Measurements from ENCODE around the gene ZNF584.

The ZNF584 gene

GRCh38 chr19:58407658-58408151, 744 bp upstream of the ZNF584 start:
- peaks cover 4% of the 10 kb centered on the region; the same call in 1 of the 2 replicates for H3K4me1 ChIP-seq (ENCODE audit: control insufficient read depth, insufficient read depth, low read length)
- POLR2A ChIA-PET: interaction anchor here (0.6 to 3.2 kb wide), 26 partner anchors 8 to 224 kb away, joined by 3 to 27 read pairs (median 9); partner anchors contain the start of genes ERVK3-1, RNF225, RPS5 and TRIM28
- H3K4me3 ChIP-seq (ENCODE audit: low read depth, low read length): peak overlapping the region; percentile 98
- no peaks in the 10 kb centered on the region for H3K9me3 ChIP-seq (ENCODE audit: control insufficient read depth, insufficient read depth, low read depth, low read length)
- peak overlapping the region; percentile 71 for H3K27ac ChIP-seq (ENCODE audit: extremely low read depth, low read depth, low read length)
- CTCF ChIA-PET: interaction anchor here (0.5 to 1.1 kb wide), 3 partner anchors 39 to 172 kb away, joined by 3 read pairs; no protein-coding TSS in a partner anchor
- peaks cover 9% of the 10 kb centered on the region in 2 experiments; a peak in 2 of 3 replicates for H3K36me3 ChIP-seq (ENCODE audit: control insufficient read depth in 2 of 2, insufficient read depth in 1 of 2, low read length in 2 of 2)
- TF ChIP-seq SCRT1 (tag by site-specific recombination; IDR thresholded peaks at IDR 0.05; ENCODE audit: borderline replicate concordance): peak; percentile 47; the same call in 1 of the 2 replicates
- no peak for TF ChIP-seq ZNF704 (tag by site-specific recombination; IDR thresholded peaks at IDR 0.05)
- TF ChIP-seq ZNF677 (tag by site-specific recombination; IDR thresholded peaks at IDR 0.05): no peak
- no peak for TF ChIP-seq ZNF280D (tag by site-specific recombination; IDR thresholded peaks at IDR 0.05)
- no peak for TF ChIP-seq ZNF248 (tag by site-specific recombination; IDR thresholded peaks at IDR 0.05)
- TF ChIP-seq ZNF10 (tag by site-specific recombination; IDR thresholded peaks at IDR 0.05): peak; percentile 64
- TF ChIP-seq ZBTB48 (tag by site-specific recombination; IDR thresholded peaks at IDR 0.05): peak; percentile 48; the same call in 1 of the 2 replicates
- peak; percentile 20; the same call in 1 of the 2 replicates for TF ChIP-seq PBX3 (CRISPR knock-in tag; IDR thresholded peaks at IDR 0.05)
- no peak for TF ChIP-seq MYNN (tag by site-specific recombination; IDR thresholded peaks at IDR 0.05; ENCODE audit: borderline replicate concordance)
- 0 out of 2 replicates have a peak, but pooled peaks have one; percentile 16 for TF ChIP-seq ZNF501 (tag by site-specific recombination; IDR thresholded peaks at IDR 0.05)
- TF ChIP-seq HIC1 (tag by site-specific recombination; IDR thresholded peaks at IDR 0.05): 0 out of 2 replicates have a peak, but pooled peaks have one; percentile 54
- no peak for TF ChIP-seq ZNF513 (tag by site-specific recombination; IDR thresholded peaks at IDR 0.05)
- peak; percentile 52; the same call in 1 of the 2 replicates for TF ChIP-seq SCRT2 (tag by site-specific recombination; IDR thresholded peaks at IDR 0.05)
- no peak for TF ChIP-seq ZNF311 (tag by site-specific recombination; IDR thresholded peaks at IDR 0.05; ENCODE audit: borderline replicate concordance)
- no peak for TF ChIP-seq PRDM10 (tag by site-specific recombination; IDR thresholded peaks at IDR 0.05)
- TF ChIP-seq ZNF707 (tag by site-specific recombination; IDR thresholded peaks at IDR 0.05): no peak
- no peak for TF ChIP-seq ZNF366 (tag by site-specific recombination; conservative IDR thresholded peaks at IDR 0.05)
- no peak for TF ChIP-seq OVOL3 (tag by site-specific recombination; IDR thresholded peaks at IDR 0.05)
- TF ChIP-seq ZNF174 (tag by site-specific recombination; IDR thresholded peaks at IDR 0.05): no peak
